ENCODE results near the gene DIAPH2.

The DIAPH2 gene

GRCh38 chrX:97636473-97637140 lies 952.0 kb downstream of the DIAPH2 start (continued):
- TF ChIP-seq ZBTB26 (tag by site-specific recombination; optimal IDR thresholded peaks at IDR 0.05) (no peak), ZNF544 (tag by site-specific recombination; IDR thresholded peaks at IDR 0.05) (no peak), AEBP2 (tag by site-specific recombination; IDR thresholded peaks at IDR 0.05; ENCODE audit: borderline replicate concordance) (no peak), ZSCAN18 (tag by site-specific recombination; IDR thresholded peaks at IDR 0.05) (no peak)

GRCh38 chrX:97637289-97637688 lies 952.6 kb downstream of the DIAPH2 start:
- no peaks in the 10 kb centered on the region for H3K36me3 ChIP-seq (ENCODE audit: control insufficient read depth in 2 of 2, insufficient read depth in 1 of 2, low read length in 2 of 2)
- no peaks in the 10 kb centered on the region for H3K4me1 ChIP-seq (ENCODE audit: control insufficient read depth, insufficient read depth, low read length)
- no peak overlapping the region for H3K4me3 ChIP-seq (ENCODE audit: low read depth, low read length)
- no peaks in the 10 kb centered on the region for H3K9me3 ChIP-seq (ENCODE audit: control insufficient read depth, insufficient read depth, low read depth, low read length)
- ChIA-PET POLR2A (no interaction called here), CTCF (no interaction called here)
- H3K27ac ChIP-seq (ENCODE audit: extremely low read depth, low read depth, low read length), result no peak overlapping the region
- TF ChIP-seq ZNF639 (tag by site-specific recombination; IDR thresholded peaks at IDR 0.05) (no peak), ZNF266 (tag by site-specific recombination; IDR thresholded peaks at IDR 0.05; ENCODE audit: low read depth) (no peak), ZNF747 (tag by site-specific recombination; IDR thresholded peaks at IDR 0.05) (no peak), ZNF600 (tag by site-specific recombination; IDR thresholded peaks at IDR 0.05) (no peak), TCF7L2 (IDR thresholded peaks at IDR 0.05; ENCODE audit: borderline replicate concordance, low read depth, low read length) (no peak), ZNF324 (tag by site-specific recombination; IDR thresholded peaks at IDR 0.05) (no peak), ZNF48 (tag by site-specific recombination; IDR thresholded peaks at IDR 0.05) (no peak), EGR2 (tag by site-specific recombination; IDR thresholded peaks at IDR 0.05; ENCODE audit: low read depth) (no peak), IKZF3 (tag by site-specific recombination; IDR thresholded peaks at IDR 0.05) (no peak), ZBTB17 (tag by site-specific recombination; IDR thresholded peaks at IDR 0.05) (no peak), ZFP69B (tag by site-specific recombination; IDR thresholded peaks at IDR 0.05) (no peak), KLF8 (tag by site-specific recombination; IDR thresholded peaks at IDR 0.05) (no peak)

- ChIA-PET POLR2A (no interaction called here), CTCF (interaction anchor here (0.7 kb wide), 1 partner anchor 114 kb away, joined by 3 read pairs; no protein-coding TSS in a partner anchor)
- Histone ChIP-seq H3K36me3 (ENCODE audit: control insufficient read depth in 2 of 2, insufficient read depth in 1 of 2, low read length in 2 of 2) (no peaks in the 10 kb centered on the region), H3K9me3 (ENCODE audit: control insufficient read depth, insufficient read depth, low read depth, low read length) (no peaks in the 10 kb centered on the region), H3K27ac (ENCODE audit: extremely low read depth, low read depth, low read length) (no peak overlapping the region), H3K4me3 (ENCODE audit: low read depth, low read length) (no peak overlapping the region), H3K4me1 (ENCODE audit: control insufficient read depth, insufficient read depth, low read length) (no peaks in the 10 kb centered on the region)
- TF ChIP-seq ZNF169 (tag by site-specific recombination; IDR thresholded peaks at IDR 0.05) (no peak), WT1 (tag by site-specific recombination; IDR thresholded peaks at IDR 0.05) (no peak), ZNF645 (tag by site-specific recombination; IDR thresholded peaks at IDR 0.05) (no peak), ZSCAN23 (tag by site-specific recombination; IDR thresholded peaks at IDR 0.05) (no peak), ZNF324 (tag by site-specific recombination; IDR thresholded peaks at IDR 0.05) (no peak), KLF7 (tag by site-specific recombination; IDR thresholded peaks at IDR 0.05; ENCODE audit: borderline replicate concordance) (no peak)
These were observed 954.0 kb downstream of the DIAPH2 start for GRCh38 chrX:97638621-97639020.

Measured in HEK293 (cell line).